Omental fat pad (tissue), 4 donors: ENCODE measurements around the gene TMEM200B. TPM values are rescaled to one million over a fixed set of nuclear protein-coding genes. Genes with fewer than 3 reads are reported as not detected.

Source experiments
- ATAC-seq: fragments of 150-250 bp; one replicate; pipeline ENCODE4 v1.9.1; 2016; ENCODE audit warnings: mild to moderate bottlenecking, moderate library complexity; ENCODE audit not compliant: low FRiP score
- DNase-seq: peaks from one replicate; pipeline ENCODE4 v3.0.0-alpha.2; 2019; ENCODE audit warnings: low spot score
- total RNA-seq, 4 donors: library from RNA; depleted of rRNA; stranded (reverse); fragments of >200 nt; gene quantifications; one replicate each; pipeline ENCODE4 v1.1.0, GENCODE V29; 2016
- TF ChIP-seq, protein P1 (sequence below), 3 donors: fragments of 450-650 bp; IDR thresholded peaks; one replicate each; pipeline ENCODE4 v1.5.1; 2016 to 2017; ENCODE audit warnings: antibody characterized with exemption in 3 of 3, mild to moderate bottlenecking in 3 of 3, moderate library complexity in 2 of 3

The TMEM200B gene
- total RNA-seq, 4 donors from 2014 or later = 7.2 to 26.8 (median 9.7) TPM

DNA sequence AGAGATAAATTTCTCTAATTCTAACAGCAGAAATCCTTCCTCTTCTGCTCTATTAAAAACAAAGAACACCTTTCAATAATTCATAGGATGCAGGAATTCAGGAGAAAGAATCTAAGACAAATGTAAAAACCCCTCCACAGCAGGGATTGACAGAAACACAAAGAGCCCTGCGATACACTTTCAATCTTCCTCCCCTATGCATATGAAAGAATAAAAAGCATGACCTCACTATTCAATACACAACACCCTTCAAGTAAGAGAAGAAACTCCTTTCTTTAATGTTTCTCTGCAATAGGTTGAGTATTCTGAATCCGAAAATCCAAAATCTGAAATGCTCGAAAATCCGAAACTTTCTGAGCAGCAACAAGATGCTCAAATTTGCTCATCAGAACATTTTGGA, 40.9 kb upstream of the TMEM200B start:
- DNase-seq (no peak), ATAC-seq (no peak)
- TF ChIP-seq, protein P1, sequence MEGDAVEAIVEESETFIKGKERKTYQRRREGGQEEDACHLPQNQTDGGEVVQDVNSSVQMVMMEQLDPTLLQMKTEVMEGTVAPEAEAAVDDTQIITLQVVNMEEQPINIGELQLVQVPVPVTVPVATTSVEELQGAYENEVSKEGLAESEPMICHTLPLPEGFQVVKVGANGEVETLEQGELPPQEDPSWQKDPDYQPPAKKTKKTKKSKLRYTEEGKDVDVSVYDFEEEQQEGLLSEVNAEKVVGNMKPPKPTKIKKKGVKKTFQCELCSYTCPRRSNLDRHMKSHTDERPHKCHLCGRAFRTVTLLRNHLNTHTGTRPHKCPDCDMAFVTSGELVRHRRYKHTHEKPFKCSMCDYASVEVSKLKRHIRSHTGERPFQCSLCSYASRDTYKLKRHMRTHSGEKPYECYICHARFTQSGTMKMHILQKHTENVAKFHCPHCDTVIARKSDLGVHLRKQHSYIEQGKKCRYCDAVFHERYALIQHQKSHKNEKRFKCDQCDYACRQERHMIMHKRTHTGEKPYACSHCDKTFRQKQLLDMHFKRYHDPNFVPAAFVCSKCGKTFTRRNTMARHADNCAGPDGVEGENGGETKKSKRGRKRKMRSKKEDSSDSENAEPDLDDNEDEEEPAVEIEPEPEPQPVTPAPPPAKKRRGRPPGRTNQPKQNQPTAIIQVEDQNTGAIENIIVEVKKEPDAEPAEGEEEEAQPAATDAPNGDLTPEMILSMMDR (IDR thresholded peaks at IDR 0.05) = no peak

DNA sequence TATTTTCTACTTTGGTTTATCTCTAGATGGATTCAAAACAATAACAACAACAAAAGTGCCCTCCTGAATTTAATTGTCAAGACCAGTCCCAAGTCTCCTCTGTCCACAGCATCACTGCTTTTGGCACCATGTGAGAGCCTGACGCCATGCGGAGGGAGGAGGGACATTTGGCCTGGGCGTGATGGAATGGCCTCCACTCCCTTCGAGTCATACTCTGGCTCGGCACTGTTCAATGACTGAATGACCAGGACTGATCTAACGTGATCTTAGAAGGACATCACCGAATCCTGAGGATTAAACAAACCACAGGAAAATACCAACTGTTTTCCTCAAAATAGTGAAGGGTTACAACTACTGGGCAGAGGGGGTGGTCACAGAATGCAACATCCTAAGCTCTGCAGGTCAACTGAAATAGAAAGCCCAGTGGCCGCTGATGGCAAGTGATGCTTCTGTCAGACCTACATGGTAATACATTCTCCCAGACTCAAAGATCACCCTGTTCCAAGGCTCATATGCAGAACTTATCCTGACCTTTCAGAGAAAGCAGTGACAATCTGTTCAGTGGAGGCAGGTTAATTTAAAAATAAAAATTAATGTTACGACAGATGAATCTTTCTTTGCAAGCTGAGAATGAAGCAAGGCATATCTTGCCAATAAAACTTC, 38.9 kb upstream of the TMEM200B start:
- DNase-seq (no peak), ATAC-seq (no peak)
- TF ChIP-seq, protein P1 (IDR thresholded peaks at IDR 0.05) = no peak

DNA sequence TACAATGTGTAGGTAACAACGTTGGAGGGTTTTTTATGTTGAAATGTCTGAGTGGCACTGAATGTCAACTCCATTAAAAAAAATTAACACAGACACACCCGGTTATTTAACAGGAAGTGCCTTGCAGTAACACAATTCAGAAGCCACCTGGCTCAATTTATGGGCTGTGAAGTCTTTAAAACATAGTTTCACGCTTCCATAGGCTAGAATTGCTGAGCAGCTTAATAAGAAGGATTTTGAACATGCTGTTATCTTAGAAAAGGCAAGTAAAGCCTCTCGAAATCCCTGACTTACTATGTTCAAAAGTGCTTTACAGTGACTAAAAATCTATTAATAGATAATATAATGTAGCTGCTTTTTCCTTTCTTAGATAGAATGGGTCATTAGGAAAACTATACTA, 38.3 kb upstream of the TMEM200B start:
- TF ChIP-seq, protein P1 (IDR thresholded peaks at IDR 0.05) = no peak
- ATAC-seq = no peak
- no peak for DNase-seq

DNA sequence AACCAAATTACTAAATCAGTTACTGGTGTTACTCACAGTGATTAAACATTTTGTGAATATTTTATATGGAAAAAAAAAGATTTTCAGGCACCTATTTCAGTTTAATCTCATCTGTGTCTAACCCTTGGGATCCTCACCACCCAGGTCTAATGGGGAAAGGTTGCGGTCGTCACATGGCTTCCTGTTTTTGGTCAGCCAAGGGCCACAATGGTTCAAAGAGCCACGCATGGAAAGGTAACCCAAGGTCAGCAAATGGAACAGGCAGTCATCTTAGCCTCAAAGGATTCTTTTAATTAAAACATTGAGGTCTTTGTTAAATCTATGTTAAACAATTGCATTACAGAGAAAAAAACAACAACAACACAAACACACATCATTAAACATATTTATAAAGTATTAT, 36.1 kb upstream of the TMEM200B start:
- ATAC-seq = no peak
- TF ChIP-seq, protein P1 (IDR thresholded peaks at IDR 0.05) = no peak
- DNase-seq = no peak

DNA sequence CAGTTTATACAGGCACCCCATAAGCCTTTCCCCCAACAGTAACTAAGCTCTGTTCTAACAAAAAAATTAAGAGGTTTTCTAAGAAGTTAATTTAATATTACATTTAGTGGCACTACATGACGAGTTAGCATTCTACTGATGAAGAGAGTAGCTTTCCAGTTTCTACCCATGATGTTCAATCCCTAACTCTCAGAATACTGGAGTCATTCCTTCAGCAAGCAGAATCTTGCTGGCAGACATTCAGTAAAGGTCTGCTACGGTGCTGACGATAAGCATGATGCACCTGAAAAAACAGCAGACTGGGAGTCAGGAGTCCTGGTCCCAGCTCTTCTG, 33.5 kb upstream of the TMEM200B start:
- ATAC-seq = no peak
- no peak for DNase-seq
- TF ChIP-seq, protein P1 (IDR thresholded peaks at IDR 0.05) = no peak

DNA sequence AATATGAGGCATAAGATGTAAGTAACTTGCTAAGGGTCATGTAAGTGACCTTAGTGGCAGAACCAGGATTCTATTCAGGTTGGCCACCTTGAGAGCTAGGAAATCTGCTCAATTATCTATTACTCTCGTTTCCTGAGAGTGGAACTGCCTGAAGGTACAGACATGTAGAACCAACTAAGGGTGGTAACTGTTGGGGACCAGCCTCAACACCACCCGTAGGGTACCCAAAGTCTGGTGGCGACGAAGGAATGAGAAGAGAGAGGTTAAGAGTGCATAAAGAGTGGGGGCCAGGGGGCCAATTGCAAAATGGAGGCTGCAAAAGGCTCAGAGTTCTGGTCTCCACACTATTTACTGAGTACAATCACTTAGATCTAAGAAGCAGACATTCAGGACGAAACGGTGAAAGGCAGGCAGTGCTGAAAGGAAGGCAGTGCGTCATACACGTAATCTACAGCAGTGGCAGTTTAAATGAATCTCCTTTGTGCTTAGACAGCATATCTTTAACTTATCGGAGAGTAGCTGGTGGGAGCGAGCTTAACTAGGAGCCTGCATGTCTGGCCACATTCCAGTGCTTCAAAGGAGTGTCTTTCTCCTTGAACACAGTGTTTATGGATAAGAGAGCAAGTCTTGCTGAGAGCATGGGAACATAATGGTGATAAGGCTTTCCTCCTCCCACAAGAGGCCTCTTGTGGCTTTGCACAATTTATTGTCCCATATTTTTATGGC, 33.0 kb upstream of the TMEM200B start:
- TF ChIP-seq, protein P1 (IDR thresholded peaks at IDR 0.05) = no peak
- DNase-seq (no peak), ATAC-seq (peak; percentile 56)
